HEK293 (cell line): ENCODE results near the gene CUEDC1.

Experiments used
- CTCF ChIA-PET: fragments of 350-600 bp; formaldehyde crosslinking; extraction: SDS; loops from one replicate; lab custom pipeline; 2021; ENCODE audit warnings: antibody characterized with exemption; lab: Yijun Ruan, JAX
- POLR2A ChIA-PET: fragments of 300-600 bp; formaldehyde crosslinking; extraction: SDS; loops from one replicate; lab custom pipeline; 2020; ENCODE audit warnings: antibody characterized with exemption, inconsistent platforms; lab: Yijun Ruan, JAX
- H3K27ac ChIP-seq: fragments of 200-500 bp; sonication (Bioruptor generic); 2 replicates; pipeline ENCODE4 v1.5.1; 2014; ENCODE audit warnings: low read depth, low read length, control low read depth, inconsistent platforms; ENCODE audit errors: extremely low read depth
- H3K36me3 ChIP-seq, 2 experiments: fragments of 200-500 bp in 1 of 2; sonication (Bioruptor generic) in 1 of 2; 1 replicate in 1 of 2; 2 replicates in 1 of 2; pipeline ENCODE4 v1.5.1; 2014 to 2017; ENCODE audit warnings: inconsistent platforms in 2 of 2, low read length in 2 of 2; ENCODE audit not compliant: control insufficient read depth in 2 of 2, insufficient read depth in 1 of 2
- H3K4me1 ChIP-seq: fragments of 200-500 bp; sonication (Bioruptor generic); 2 replicates; pipeline ENCODE4 v1.5.1; 2014; ENCODE audit warnings: mild to moderate bottlenecking, low read length, inconsistent platforms; ENCODE audit not compliant: control insufficient read depth, insufficient read depth
- H3K4me3 ChIP-seq: 2 replicates; pipeline ENCODE4 v1.5.1; 2011; ENCODE audit warnings: low read depth, mild to moderate bottlenecking, control low read depth, low read length, moderate library complexity
- H3K9me3 ChIP-seq: fragments of 200-500 bp; sonication (Bioruptor generic); 2 replicates; pipeline ENCODE4 v1.5.1; 2014; ENCODE audit warnings: low read depth, low read length, inconsistent platforms; ENCODE audit not compliant: control insufficient read depth, insufficient read depth
- AEBP2 ChIP-seq: fragments of 450-650 bp; formaldehyde crosslinking; IDR thresholded peaks from 2 replicates; pipeline ENCODE4 v1.5.1; 2016; ENCODE audit warnings: missing biosample characterization, missing genetic modification characterization, borderline replicate concordance
- MZF1 ChIP-seq: fragments of 450-650 bp; formaldehyde crosslinking; IDR thresholded peaks from 2 replicates; pipeline ENCODE4 v1.5.1; 2017; ENCODE audit warnings: missing biosample characterization, missing genetic modification characterization, borderline replicate concordance
- PRDM1 ChIP-seq: fragments of 450-650 bp; formaldehyde crosslinking; IDR thresholded peaks from 2 replicates; pipeline ENCODE4; 2016; ENCODE audit warnings: missing biosample characterization, missing genetic modification characterization
- SP3 ChIP-seq: fragments of 450-650 bp; formaldehyde crosslinking; IDR thresholded peaks from 2 replicates; pipeline ENCODE4 v1.5.1; 2016; ENCODE audit warnings: missing biosample characterization, missing genetic modification characterization
- ZBTB17 ChIP-seq: fragments of 450-650 bp; formaldehyde crosslinking; IDR thresholded peaks from 2 replicates; pipeline ENCODE4 v1.5.1; 2016; ENCODE audit warnings: missing biosample characterization, missing genetic modification characterization
- ZBTB48 ChIP-seq: fragments of 450-650 bp; formaldehyde crosslinking; IDR thresholded peaks from 2 replicates; pipeline ENCODE4 v1.5.1; 2016; ENCODE audit warnings: missing biosample characterization, missing genetic modification characterization
- ZNF16 ChIP-seq: fragments of 450-650 bp; formaldehyde crosslinking; IDR thresholded peaks from 2 replicates; pipeline ENCODE4 v1.5.1; 2016; ENCODE audit warnings: low read depth, missing biosample characterization, missing genetic modification characterization
- ZNF214 ChIP-seq: fragments of 450-650 bp; formaldehyde crosslinking; IDR thresholded peaks from 2 replicates; pipeline ENCODE4 v1.5.1; 2017; ENCODE audit warnings: missing biosample characterization, mild to moderate bottlenecking, missing genetic modification characterization, borderline replicate concordance
- ZNF223 ChIP-seq: fragments of 450-650 bp; formaldehyde crosslinking; IDR thresholded peaks from 2 replicates; pipeline ENCODE4 v1.5.1; 2016; ENCODE audit warnings: missing biosample characterization, missing genetic modification characterization
- ZNF26 ChIP-seq: fragments of 450-650 bp; formaldehyde crosslinking; IDR thresholded peaks from 2 replicates; pipeline ENCODE4 v1.5.1; 2016; ENCODE audit warnings: missing biosample characterization, missing genetic modification characterization
- ZNF366 ChIP-seq: fragments of 450-650 bp; formaldehyde crosslinking; conservative IDR thresholded peaks from 2 replicates; pipeline ENCODE4 v1.5.1; 2016; ENCODE audit warnings: missing biosample characterization, missing genetic modification characterization
- ZNF514 ChIP-seq: fragments of 450-650 bp; formaldehyde crosslinking; IDR thresholded peaks from 2 replicates; pipeline ENCODE4 v1.5.1; 2016; ENCODE audit warnings: missing biosample characterization, missing genetic modification characterization
- ZNF530 ChIP-seq: fragments of 450-650 bp; formaldehyde crosslinking; IDR thresholded peaks from 2 replicates; pipeline ENCODE4 v1.5.1; 2016; ENCODE audit warnings: low read depth, missing biosample characterization, missing genetic modification characterization
- ZNF544 ChIP-seq: fragments of 450-650 bp; formaldehyde crosslinking; IDR thresholded peaks from 2 replicates; pipeline ENCODE4 v1.5.0; 2017; ENCODE audit warnings: missing biosample characterization, missing genetic modification characterization
- ZNF624 ChIP-seq: fragments of 450-650 bp; formaldehyde crosslinking; IDR thresholded peaks from 2 replicates; pipeline ENCODE4 v1.5.1; 2017; ENCODE audit warnings: missing biosample characterization, missing genetic modification characterization
- ZNF629 ChIP-seq: fragments of 450-650 bp; formaldehyde crosslinking; IDR thresholded peaks from 2 replicates; pipeline ENCODE4 v1.5.1; 2017; ENCODE audit warnings: missing biosample characterization, missing genetic modification characterization
- ZNF639 ChIP-seq: fragments of 450-650 bp; formaldehyde crosslinking; IDR thresholded peaks from 2 replicates; pipeline ENCODE4 v1.5.1; 2016; ENCODE audit warnings: missing biosample characterization, missing genetic modification characterization
- ZNF704 ChIP-seq: fragments of 450-650 bp; formaldehyde crosslinking; IDR thresholded peaks from 2 replicates; pipeline ENCODE4 v1.5.1; 2016; ENCODE audit warnings: missing biosample characterization, missing genetic modification characterization
- ZNF843 ChIP-seq: fragments of 450-650 bp; formaldehyde crosslinking; IDR thresholded peaks from 2 replicates; pipeline ENCODE4 v1.5.1; 2016; ENCODE audit warnings: missing biosample characterization, missing genetic modification characterization

The CUEDC1 gene

GRCh38 chr17:57910462-57911420 is 44.5 kb downstream of the CUEDC1 start:
- TF ChIP-seq PRDM1 (tag by site-specific recombination) (peak; percentile 85), AEBP2 (tag by site-specific recombination) (no peak), ZNF366 (tag by site-specific recombination) (peak; percentile 40; the same call in 1 of the 2 replicates), ZBTB17 (tag by site-specific recombination) (0 out of 2 replicates have a peak, but pooled peaks have one; percentile 10)
- H3K36me3 ChIP-seq, result no peaks in the 10 kb centered on the region
- ChIA-PET CTCF (no interaction called here), POLR2A (no interaction called here)
- peaks cover 17% of the 10 kb centered on the region for H3K4me1 ChIP-seq
- no peaks in the 10 kb centered on the region for H3K9me3 ChIP-seq
- no peak overlapping the region for H3K4me3 ChIP-seq
- no peak overlapping the region for H3K27ac ChIP-seq

- no peak overlapping the region for H3K4me3 ChIP-seq
- TF ChIP-seq MZF1, result no peak
- no peak for TF ChIP-seq ZNF530 (tag by site-specific recombination)
- TF ChIP-seq ZNF26 (tag by site-specific recombination), result no peak
- TF ChIP-seq ZNF624, result no peak
- TF ChIP-seq ZNF843, result no peak
- TF ChIP-seq ZNF704 (tag by site-specific recombination), result no peak
- no peak for TF ChIP-seq ZNF514 (tag by site-specific recombination)
- no peak for TF ChIP-seq SP3 (tag by site-specific recombination)
- TF ChIP-seq ZNF214, result no peak
- no peak for TF ChIP-seq ZBTB48 (tag by site-specific recombination)
- no peak for TF ChIP-seq ZNF223 (tag by site-specific recombination)
- no peak for TF ChIP-seq ZNF544
- TF ChIP-seq ZNF16 (tag by site-specific recombination), result no peak
- TF ChIP-seq ZNF639 (tag by site-specific recombination), result no peak
- no peak for TF ChIP-seq ZNF629 (tag by site-specific recombination)
- peaks cover 7% of the 10 kb centered on the region for H3K4me1 ChIP-seq
- no peaks in the 10 kb centered on the region for H3K36me3 ChIP-seq
- H3K9me3 ChIP-seq, result no peaks in the 10 kb centered on the region
- POLR2A ChIA-PET, result no interaction called here
- H3K27ac ChIP-seq, result no peak overlapping the region
- CTCF ChIA-PET, result interaction anchor here (1.0 kb wide), 1 partner anchor 76 kb away, joined by 6 read pairs; no protein-coding TSS in a partner anchor
These were observed 45.7 kb downstream of the CUEDC1 start for GRCh38 chr17:57909551-57909950.
